IMR-90 (cell line): Measurements from ENCODE around the gene PRUNE2. TPM values are rescaled to one million over a fixed set of nuclear protein-coding genes. Genes with fewer than 3 reads are reported as not detected.

ENCODE experiments used
- ATAC-seq: fragments of 200-7000 bp; cut with Tn5 transposase; 2 replicates; pipeline ENCODE4 v1.9.1; 2020; ENCODE audit warnings: low read depth, mild to moderate bottlenecking, moderate library complexity
- BruUV-seq: library from RNA; stranded (reverse); fragments of 400-500 nt; replicated peaks from 2 replicates; lab custom pipeline; 2021; lab: Mats Ljungman, UMichigan
- CTCF ChIA-PET: fragments of 300-600 bp; formaldehyde crosslinking; extraction: SDS; loops from one replicate; lab custom pipeline; 2021; ENCODE audit warnings: antibody characterized with exemption; lab: Yijun Ruan, JAX
- POLR2A ChIA-PET: fragments of 300-600 bp; sonication (Branson Sonifier 250); formaldehyde crosslinking; loops from one replicate; lab custom pipeline; 2022; ENCODE audit warnings: antibody characterized with exemption; ENCODE audit not compliant: unreplicated experiment; lab: Charles Lee
- DNase-seq: peaks from one replicate; pipeline ENCODE4 v3.0.0; 2013
- H2AFZ ChIP-seq: replicated peaks from 2 replicates; pipeline ENCODE3; 2013; ENCODE audit warnings: low read length, mild to moderate bottlenecking; ENCODE audit not compliant: poor library complexity
- H2AK5ac ChIP-seq: 2 replicates; pipeline ENCODE4 v1.6.1; 2013; ENCODE audit warnings: low read depth, low read length, inconsistent platforms
- H2AK9ac ChIP-seq: replicated peaks from 2 replicates; pipeline ENCODE3; 2013; ENCODE audit warnings: mild to moderate bottlenecking, low read depth, low read length, moderate library complexity; ENCODE audit not compliant: poor library complexity
- H2BK120ac ChIP-seq: 2 replicates; pipeline ENCODE4 v1.6.1; 2013; ENCODE audit warnings: low read depth, low read length, inconsistent platforms
- H2BK15ac ChIP-seq: 3 replicates; pipeline ENCODE4 v1.6.1; 2013; ENCODE audit warnings: low read depth, low read length, inconsistent platforms
- H2BK20ac ChIP-seq: 2 replicates; pipeline ENCODE4 v1.6.1; 2013; ENCODE audit warnings: low read depth, mild to moderate bottlenecking, inconsistent platforms, low read length, moderate library complexity
- H2BK5ac ChIP-seq: 2 replicates; pipeline ENCODE4 v1.6.1; 2013; ENCODE audit warnings: mild to moderate bottlenecking, low read depth, low read length, inconsistent platforms; ENCODE audit not compliant: poor library complexity, severe bottlenecking
- H3K14ac ChIP-seq: replicated peaks from 2 replicates; pipeline ENCODE4 v1.6.1; 2013; ENCODE audit warnings: low read depth, low read length, inconsistent platforms
- H3K18ac ChIP-seq: 2 replicates; pipeline ENCODE4 v1.6.1; 2013; ENCODE audit warnings: low read depth, low read length, control low read depth
- H3K23ac ChIP-seq: 2 replicates; pipeline ENCODE4 v1.6.1; 2013; ENCODE audit warnings: low read depth, low read length, inconsistent platforms
- H3K27ac ChIP-seq: 2 replicates; pipeline ENCODE4 v1.5.1; 2013; ENCODE audit warnings: mild to moderate bottlenecking, control low read depth, low read length; ENCODE audit not compliant: insufficient read depth
- H3K27me3 ChIP-seq: 2 replicates; pipeline ENCODE4 v1.6.1; 2013; ENCODE audit warnings: low read length; ENCODE audit not compliant: control insufficient read depth, insufficient read depth
- H3K36me3 ChIP-seq: 2 replicates; pipeline ENCODE4 v1.6.1; 2013; ENCODE audit warnings: low read length, mixed read lengths; ENCODE audit not compliant: control insufficient read depth, insufficient read depth
- H3K4ac ChIP-seq: 2 replicates; pipeline ENCODE4 v1.6.1; 2013; ENCODE audit warnings: low read depth, low read length, inconsistent platforms
- H3K4me1 ChIP-seq: 2 replicates; pipeline ENCODE4 v1.6.1; 2013; ENCODE audit warnings: low read length, mixed read lengths; ENCODE audit not compliant: control insufficient read depth, insufficient read depth
- H3K4me2 ChIP-seq: 2 replicates; pipeline ENCODE4 v1.6.1; 2013; ENCODE audit warnings: low read depth, mild to moderate bottlenecking, control low read depth, low read length, moderate library complexity
- H3K4me3 ChIP-seq: 2 replicates; pipeline ENCODE4 v1.5.1; 2013; ENCODE audit warnings: low read depth, mild to moderate bottlenecking, control low read depth, low read length, moderate library complexity; ENCODE audit not compliant: insufficient read depth
- H3K56ac ChIP-seq: 2 replicates; pipeline ENCODE4 v1.6.1; 2013; ENCODE audit warnings: low read length, inconsistent platforms; ENCODE audit not compliant: insufficient read depth; ENCODE audit errors: extremely low read depth
- H3K79me1 ChIP-seq, 2 experiments: 2 replicates each; pipeline ENCODE4 v1.6.1; 2013; ENCODE audit warnings: low read length in 2 of 2, inconsistent platforms in 1 of 2, low read depth in 1 of 2
- H3K9ac ChIP-seq: 2 replicates; pipeline ENCODE4 v1.6.1; 2013; ENCODE audit warnings: low read depth, low read length, control low read depth
- H3K9me1 ChIP-seq: 2 replicates; pipeline ENCODE4 v1.6.1; 2013; ENCODE audit warnings: low read length, inconsistent platforms; ENCODE audit not compliant: insufficient read depth
- H3K9me3 ChIP-seq: 2 replicates; pipeline ENCODE4 v1.6.1; 2013; ENCODE audit warnings: low read length; ENCODE audit not compliant: control insufficient read depth, insufficient read depth
- H4K20me1 ChIP-seq: 2 replicates; pipeline ENCODE4 v1.6.1; 2013; ENCODE audit warnings: low read length, inconsistent platforms; ENCODE audit not compliant: insufficient read depth
- H4K5ac ChIP-seq: 2 replicates; pipeline ENCODE4 v1.6.1; 2013; ENCODE audit warnings: mild to moderate bottlenecking, low read depth, low read length, control low read depth
- H4K8ac ChIP-seq, 2 experiments: 2 replicates each; pipeline ENCODE4 v1.6.1; 2013; ENCODE audit warnings: low read depth in 2 of 2, low read length in 2 of 2, control low read depth in 1 of 2, inconsistent platforms in 1 of 2
- H4K91ac ChIP-seq: 2 replicates; pipeline ENCODE4 v1.6.1; 2013; ENCODE audit warnings: low read depth, low read length, inconsistent platforms; ENCODE audit not compliant: insufficient read depth
- BHLHE40 ChIP-seq: fragments of 150-350 bp; IDR thresholded peaks from 2 replicates; pipeline ENCODE4 v1.6.1; 2016; ENCODE audit warnings: mild to moderate bottlenecking, low read depth, low read length
- CEBPB ChIP-seq: IDR thresholded peaks from 2 replicates; pipeline ENCODE4 v1.6.1; 2012; ENCODE audit warnings: low read depth, low read length, improper control_type of control experiment
- CHD1 ChIP-seq: IDR thresholded peaks from 2 replicates; pipeline ENCODE4 v1.6.1; 2012; ENCODE audit warnings: low read depth, low read length, improper control_type of control experiment
- FOS ChIP-seq: fragments of 150-350 bp; IDR thresholded peaks from 2 replicates; pipeline ENCODE4 v1.6.1; 2016; ENCODE audit warnings: low read depth, low read length
- MAZ ChIP-seq: IDR thresholded peaks from 2 replicates; pipeline ENCODE4 v1.6.1; 2012; ENCODE audit warnings: low read depth, mild to moderate bottlenecking, low read length, improper control_type of control experiment, moderate library complexity, borderline replicate concordance
- NFE2L2 ChIP-seq: fragments of 150-350 bp; IDR thresholded peaks from 2 replicates; pipeline ENCODE4 v1.6.1; 2016; ENCODE audit warnings: low read depth, mild to moderate bottlenecking, low read length
- POLR2A ChIP-seq: IDR thresholded peaks from 2 replicates; pipeline ENCODE4 v1.6.1; 2012; ENCODE audit warnings: mild to moderate bottlenecking, low read depth, low read length
- RAD21 ChIP-seq: IDR thresholded peaks from 2 replicates; pipeline ENCODE4 v1.6.1; 2012; ENCODE audit warnings: low read length, improper control_type of control experiment
- RCOR1 ChIP-seq: IDR thresholded peaks from 2 replicates; pipeline ENCODE4 v1.6.1; 2012; ENCODE audit warnings: mild to moderate bottlenecking, low read length, improper control_type of control experiment; ENCODE audit not compliant: insufficient replicate concordance
- RFX5 ChIP-seq: IDR thresholded peaks from 2 replicates; pipeline ENCODE4 v1.8.0; 2012; ENCODE audit warnings: low read depth, mild to moderate bottlenecking, low read length, moderate library complexity
- SMC3 ChIP-seq: fragments of 150-350 bp; IDR thresholded peaks from 2 replicates; pipeline ENCODE4 v1.6.1; 2016; ENCODE audit warnings: low read depth, mild to moderate bottlenecking, antibody characterized with exemption, low read length, moderate library complexity
- WGBS, 2 experiments: methylation state at CpG; one replicate each; pipeline versions ENCODE4 v1.1.5 to v1.1.7; 2013; ENCODE audit warnings: missing lambda C conversion rate in 2 of 2; ENCODE audit not compliant: insufficient read length in 1 of 2; ENCODE audit errors: extremely low coverage in 2 of 2; 5-methylcytosine and 5-hydroxymethylcytosine counted together
- dilution Hi-C: fragments of 300-500 bp; cut with HindIII; formaldehyde crosslinking; loops from one replicate; pipeline ENCODE4 v1.14.3; 2018; ENCODE audit warnings: low sequenced_read_pairs; ENCODE audit not compliant: unreplicated experiment
- in situ Hi-C: fragments of 300-500 bp; cut with MboI; formaldehyde crosslinking; loops from 3 replicates; pipeline ENCODE4 v1.14.3; 2019; ENCODE audit warnings: low sequenced_read_pairs, inconsistent platforms, mixed read lengths
- intact Hi-C: fragments of 100-400 bp; cut with micrococcal nuclease; formaldehyde crosslinking; loops from 2 replicates; pipeline ENCODE4 v1.10.0; 2022
- polyA plus RNA-seq, 3 experiments: library from polyadenylated mRNA; depleted of rRNA; stranded (reverse); fragments of >200 nt; gene quantifications; 2 replicates each; pipeline ENCODE4 v1.2.3, GENCODE V29; 2012; ENCODE audit warnings: low replicate concordance in 1 of 3
- total RNA-seq: library from RNA; depleted of rRNA; stranded (reverse); fragments of >200 nt; gene quantifications from 2 replicates; pipeline ENCODE4 v1.2.3, GENCODE V29; 2012
- TF ChIP-seq, protein P1 (sequence below): conservative IDR thresholded peaks from 2 replicates; pipeline ENCODE4 v1.5.1; 2012; ENCODE audit warnings: mild to moderate bottlenecking, low read depth, low read length, improper control_type of control experiment
- TF ChIP-seq, protein P2 (sequence below): fragments of 150-350 bp; IDR thresholded peaks from 2 replicates; pipeline ENCODE4 v1.6.1; 2016; ENCODE audit warnings: low read depth, mild to moderate bottlenecking, low read length, moderate library complexity, borderline replicate concordance
- TF ChIP-seq, protein P3 (sequence below): fragments of 150-350 bp; IDR thresholded peaks from 2 replicates; pipeline ENCODE4 v1.6.1; 2017; ENCODE audit warnings: mild to moderate bottlenecking, antibody characterized with exemption, low read length, low read depth

The PRUNE2 gene
- total and polyA plus RNA-seq, 2 of the 4 experiments (the other 2 are of a cell fraction) = 0.70 to 1.6 TPM

DNA sequence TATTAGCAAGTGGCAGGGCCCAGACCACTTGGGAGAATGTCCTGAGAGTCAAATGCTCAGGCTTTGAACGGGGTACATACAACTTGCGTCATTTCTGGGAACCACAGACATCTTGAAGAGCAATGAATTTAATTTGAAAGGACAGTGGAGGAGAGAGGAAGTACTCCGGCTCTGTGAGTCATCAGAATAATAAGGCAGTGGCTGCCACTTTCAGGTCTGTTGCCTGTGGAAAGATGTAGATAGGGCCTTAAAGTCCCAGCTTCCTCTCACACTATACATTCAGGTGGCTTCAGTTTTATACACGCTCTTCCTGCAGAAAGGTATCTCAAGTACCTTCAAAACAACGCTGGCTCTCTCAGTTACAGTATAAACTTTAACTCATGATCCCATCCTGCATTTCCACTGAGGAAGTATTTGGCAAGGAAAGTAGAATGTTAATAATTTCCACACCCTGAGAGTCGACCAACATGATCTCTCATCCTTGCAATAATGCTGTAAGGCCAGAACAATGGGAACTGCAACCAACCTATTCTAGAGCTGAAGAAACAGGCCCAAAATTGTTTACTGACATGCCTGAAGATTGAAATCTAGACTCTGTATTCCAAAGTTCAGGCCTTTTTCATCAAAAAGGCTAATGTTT is 6.8 kb upstream of the PRUNE2 start:
- H3K4me1 ChIP-seq = no peaks in the 10 kb centered on the region
- H3K18ac ChIP-seq = no peak overlapping the region
- H3K4me3 ChIP-seq = no peak overlapping the region
- H2BK20ac ChIP-seq = no peak overlapping the region
- peaks cover 12% of the 10 kb centered on the region for H3K27me3 ChIP-seq
- H3K23ac ChIP-seq = no peak overlapping the region
- H4K91ac ChIP-seq = no peak overlapping the region
- peak; percentile 44 for ATAC-seq
- no peak overlapping the region for H3K14ac ChIP-seq
- WGBS, 2 experiments = 60% methylated on average over 1 of the region's 6 CpGs; no CpG with 5 or more reads in 1 of the 2 experiments
- no peak overlapping the region for H3K4ac ChIP-seq
- TF ChIP-seq RCOR1 (no peak), CEBPB (no peak), NFE2L2 (no peak), RAD21 (no peak), FOS (no peak), SMC3 (no peak), CHD1 (no peak), RFX5 (no peak), MAZ (no peak), POLR2A (no peak), BHLHE40 (no peak)
- TF ChIP-seq, protein P1, sequence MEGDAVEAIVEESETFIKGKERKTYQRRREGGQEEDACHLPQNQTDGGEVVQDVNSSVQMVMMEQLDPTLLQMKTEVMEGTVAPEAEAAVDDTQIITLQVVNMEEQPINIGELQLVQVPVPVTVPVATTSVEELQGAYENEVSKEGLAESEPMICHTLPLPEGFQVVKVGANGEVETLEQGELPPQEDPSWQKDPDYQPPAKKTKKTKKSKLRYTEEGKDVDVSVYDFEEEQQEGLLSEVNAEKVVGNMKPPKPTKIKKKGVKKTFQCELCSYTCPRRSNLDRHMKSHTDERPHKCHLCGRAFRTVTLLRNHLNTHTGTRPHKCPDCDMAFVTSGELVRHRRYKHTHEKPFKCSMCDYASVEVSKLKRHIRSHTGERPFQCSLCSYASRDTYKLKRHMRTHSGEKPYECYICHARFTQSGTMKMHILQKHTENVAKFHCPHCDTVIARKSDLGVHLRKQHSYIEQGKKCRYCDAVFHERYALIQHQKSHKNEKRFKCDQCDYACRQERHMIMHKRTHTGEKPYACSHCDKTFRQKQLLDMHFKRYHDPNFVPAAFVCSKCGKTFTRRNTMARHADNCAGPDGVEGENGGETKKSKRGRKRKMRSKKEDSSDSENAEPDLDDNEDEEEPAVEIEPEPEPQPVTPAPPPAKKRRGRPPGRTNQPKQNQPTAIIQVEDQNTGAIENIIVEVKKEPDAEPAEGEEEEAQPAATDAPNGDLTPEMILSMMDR = no peak
- TF ChIP-seq, protein P2, sequence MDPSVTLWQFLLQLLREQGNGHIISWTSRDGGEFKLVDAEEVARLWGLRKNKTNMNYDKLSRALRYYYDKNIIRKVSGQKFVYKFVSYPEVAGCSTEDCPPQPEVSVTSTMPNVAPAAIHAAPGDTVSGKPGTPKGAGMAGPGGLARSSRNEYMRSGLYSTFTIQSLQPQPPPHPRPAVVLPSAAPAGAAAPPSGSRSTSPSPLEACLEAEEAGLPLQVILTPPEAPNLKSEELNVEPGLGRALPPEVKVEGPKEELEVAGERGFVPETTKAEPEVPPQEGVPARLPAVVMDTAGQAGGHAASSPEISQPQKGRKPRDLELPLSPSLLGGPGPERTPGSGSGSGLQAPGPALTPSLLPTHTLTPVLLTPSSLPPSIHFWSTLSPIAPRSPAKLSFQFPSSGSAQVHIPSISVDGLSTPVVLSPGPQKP = no peak
- TF ChIP-seq, protein P3, sequence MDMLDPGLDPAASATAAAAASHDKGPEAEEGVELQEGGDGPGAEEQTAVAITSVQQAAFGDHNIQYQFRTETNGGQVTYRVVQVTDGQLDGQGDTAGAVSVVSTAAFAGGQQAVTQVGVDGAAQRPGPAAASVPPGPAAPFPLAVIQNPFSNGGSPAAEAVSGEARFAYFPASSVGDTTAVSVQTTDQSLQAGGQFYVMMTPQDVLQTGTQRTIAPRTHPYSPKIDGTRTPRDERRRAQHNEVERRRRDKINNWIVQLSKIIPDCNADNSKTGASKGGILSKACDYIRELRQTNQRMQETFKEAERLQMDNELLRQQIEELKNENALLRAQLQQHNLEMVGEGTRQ = no peak
- BruUV-seq = no TSS peak
- H3K9me3 ChIP-seq = no peaks in the 10 kb centered on the region
- H4K20me1 ChIP-seq = no peaks in the 10 kb centered on the region
- dilution Hi-C loops = no loop called here
- intact Hi-C loops = no loop called here
- ChIA-PET CTCF (no interaction called here), POLR2A (no interaction called here)
- H2BK5ac ChIP-seq = no peak overlapping the region
- no peak overlapping the region for H2AK9ac ChIP-seq
- H3K56ac ChIP-seq = no peak overlapping the region
- H3K9me1 ChIP-seq = no peaks in the 10 kb centered on the region
- no peak overlapping the region for H2BK120ac ChIP-seq
- peak; percentile 7 for DNase-seq
- H4K8ac ChIP-seq = no peak overlapping the region
- H3K9ac ChIP-seq = no peak overlapping the region
- H2BK15ac ChIP-seq = no peak overlapping the region
- H3K36me3 ChIP-seq = no peaks in the 10 kb centered on the region
- no peak overlapping the region for H2AK5ac ChIP-seq
- in situ Hi-C loops = no loop called here
- no peak overlapping the region for H3K27ac ChIP-seq
- no peak overlapping the region for H3K4me2 ChIP-seq
- H4K5ac ChIP-seq = no peak overlapping the region
- no peak overlapping the region for H2AFZ ChIP-seq
- no peaks in the 10 kb centered on the region for H3K79me1 ChIP-seq
